IMR-90 (cell line): Measurements from ENCODE around the gene ARHGEF17.

Experiments
- BHLHE40 ChIP-seq: fragments of 150-350 bp; IDR thresholded peaks from 2 replicates; pipeline ENCODE4 v1.6.1; 2016; ENCODE audit warnings: mild to moderate bottlenecking, low read depth, low read length
- CEBPB ChIP-seq: IDR thresholded peaks from 2 replicates; pipeline ENCODE4 v1.6.1; 2012; ENCODE audit warnings: low read depth, low read length, improper control_type of control experiment
- CHD1 ChIP-seq: IDR thresholded peaks from 2 replicates; pipeline ENCODE4 v1.6.1; 2012; ENCODE audit warnings: low read depth, low read length, improper control_type of control experiment
- MAFK ChIP-seq: IDR thresholded peaks from 2 replicates; pipeline ENCODE4 v1.6.1; 2012; ENCODE audit warnings: low read depth, low read length, improper control_type of control experiment
- MXI1 ChIP-seq: IDR thresholded peaks from 2 replicates; pipeline ENCODE4 v1.6.1; 2012; ENCODE audit warnings: low read depth, mild to moderate bottlenecking, low read length, moderate library complexity, borderline replicate concordance
- NFE2L2 ChIP-seq: fragments of 150-350 bp; IDR thresholded peaks from 2 replicates; pipeline ENCODE4 v1.6.1; 2016; ENCODE audit warnings: low read depth, mild to moderate bottlenecking, low read length
- POLR2A ChIP-seq: IDR thresholded peaks from 2 replicates; pipeline ENCODE4 v1.6.1; 2012; ENCODE audit warnings: mild to moderate bottlenecking, low read depth, low read length
- RAD21 ChIP-seq: IDR thresholded peaks from 2 replicates; pipeline ENCODE4 v1.6.1; 2012; ENCODE audit warnings: low read length, improper control_type of control experiment
- RCOR1 ChIP-seq: IDR thresholded peaks from 2 replicates; pipeline ENCODE4 v1.6.1; 2012; ENCODE audit warnings: mild to moderate bottlenecking, low read length, improper control_type of control experiment; ENCODE audit not compliant: insufficient replicate concordance
- RFX5 ChIP-seq: IDR thresholded peaks from 2 replicates; pipeline ENCODE4 v1.8.0; 2012; ENCODE audit warnings: low read depth, mild to moderate bottlenecking, low read length, moderate library complexity
- TF ChIP-seq, protein P1 (sequence below): conservative IDR thresholded peaks from 2 replicates; pipeline ENCODE4 v1.5.1; 2012; ENCODE audit warnings: mild to moderate bottlenecking, low read depth, low read length, improper control_type of control experiment
- TF ChIP-seq, protein P2 (sequence below): fragments of 150-350 bp; IDR thresholded peaks from 2 replicates; pipeline ENCODE4 v1.6.1; 2017; ENCODE audit warnings: mild to moderate bottlenecking, antibody characterized with exemption, low read length, low read depth
- TF ChIP-seq, protein P3 (sequence below): fragments of 150-350 bp; IDR thresholded peaks from 2 replicates; pipeline ENCODE4 v1.6.1; 2016; ENCODE audit warnings: low read depth, mild to moderate bottlenecking, low read length, moderate library complexity, borderline replicate concordance

DNA sequence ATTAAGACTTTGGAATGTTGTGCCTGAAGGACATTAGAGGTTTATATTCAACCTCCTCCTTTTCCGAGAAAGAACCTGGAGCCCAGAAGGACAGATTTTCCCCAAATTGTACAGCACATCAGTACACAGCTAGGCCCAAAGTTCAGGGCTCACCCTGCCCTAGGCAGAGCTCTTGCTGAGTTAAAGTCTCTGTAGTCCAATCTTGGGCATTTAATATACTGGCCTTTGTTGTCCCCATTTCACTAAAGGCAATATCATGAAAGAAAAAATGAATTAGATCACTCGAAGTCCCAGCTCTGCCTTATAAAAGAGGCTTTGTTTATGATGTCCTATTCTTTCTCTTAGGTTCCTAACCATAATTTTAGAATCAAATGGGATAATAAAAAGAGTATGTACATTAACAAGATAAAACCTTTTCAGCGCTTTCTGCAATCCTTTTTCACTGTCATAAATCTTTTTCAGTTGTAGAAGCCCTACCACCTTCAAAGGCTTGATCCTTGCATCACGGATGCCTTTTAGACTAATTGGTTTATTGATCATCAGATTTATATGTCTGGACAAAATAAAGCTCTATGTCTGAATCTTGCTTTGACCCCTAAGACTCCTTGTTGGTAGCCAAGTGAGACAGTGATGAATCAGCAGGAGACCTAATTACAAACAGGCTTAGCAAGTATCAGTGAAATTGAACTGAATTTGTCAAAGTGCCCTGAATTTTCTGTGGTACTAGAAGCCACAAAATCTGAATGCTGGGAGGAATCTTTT is 108.0 kb downstream of the ARHGEF17 start:
- TF ChIP-seq, protein P1, sequence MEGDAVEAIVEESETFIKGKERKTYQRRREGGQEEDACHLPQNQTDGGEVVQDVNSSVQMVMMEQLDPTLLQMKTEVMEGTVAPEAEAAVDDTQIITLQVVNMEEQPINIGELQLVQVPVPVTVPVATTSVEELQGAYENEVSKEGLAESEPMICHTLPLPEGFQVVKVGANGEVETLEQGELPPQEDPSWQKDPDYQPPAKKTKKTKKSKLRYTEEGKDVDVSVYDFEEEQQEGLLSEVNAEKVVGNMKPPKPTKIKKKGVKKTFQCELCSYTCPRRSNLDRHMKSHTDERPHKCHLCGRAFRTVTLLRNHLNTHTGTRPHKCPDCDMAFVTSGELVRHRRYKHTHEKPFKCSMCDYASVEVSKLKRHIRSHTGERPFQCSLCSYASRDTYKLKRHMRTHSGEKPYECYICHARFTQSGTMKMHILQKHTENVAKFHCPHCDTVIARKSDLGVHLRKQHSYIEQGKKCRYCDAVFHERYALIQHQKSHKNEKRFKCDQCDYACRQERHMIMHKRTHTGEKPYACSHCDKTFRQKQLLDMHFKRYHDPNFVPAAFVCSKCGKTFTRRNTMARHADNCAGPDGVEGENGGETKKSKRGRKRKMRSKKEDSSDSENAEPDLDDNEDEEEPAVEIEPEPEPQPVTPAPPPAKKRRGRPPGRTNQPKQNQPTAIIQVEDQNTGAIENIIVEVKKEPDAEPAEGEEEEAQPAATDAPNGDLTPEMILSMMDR: no peak
- TF ChIP-seq POLR2A (no peak), MAFK (no peak), CHD1 (no peak), RCOR1 (no peak), RFX5 (no peak), NFE2L2 (no peak), RAD21 (no peak), CEBPB (no peak), MXI1 (no peak), BHLHE40 (no peak)
- TF ChIP-seq, protein P2, sequence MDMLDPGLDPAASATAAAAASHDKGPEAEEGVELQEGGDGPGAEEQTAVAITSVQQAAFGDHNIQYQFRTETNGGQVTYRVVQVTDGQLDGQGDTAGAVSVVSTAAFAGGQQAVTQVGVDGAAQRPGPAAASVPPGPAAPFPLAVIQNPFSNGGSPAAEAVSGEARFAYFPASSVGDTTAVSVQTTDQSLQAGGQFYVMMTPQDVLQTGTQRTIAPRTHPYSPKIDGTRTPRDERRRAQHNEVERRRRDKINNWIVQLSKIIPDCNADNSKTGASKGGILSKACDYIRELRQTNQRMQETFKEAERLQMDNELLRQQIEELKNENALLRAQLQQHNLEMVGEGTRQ: no peak
- TF ChIP-seq, protein P3, sequence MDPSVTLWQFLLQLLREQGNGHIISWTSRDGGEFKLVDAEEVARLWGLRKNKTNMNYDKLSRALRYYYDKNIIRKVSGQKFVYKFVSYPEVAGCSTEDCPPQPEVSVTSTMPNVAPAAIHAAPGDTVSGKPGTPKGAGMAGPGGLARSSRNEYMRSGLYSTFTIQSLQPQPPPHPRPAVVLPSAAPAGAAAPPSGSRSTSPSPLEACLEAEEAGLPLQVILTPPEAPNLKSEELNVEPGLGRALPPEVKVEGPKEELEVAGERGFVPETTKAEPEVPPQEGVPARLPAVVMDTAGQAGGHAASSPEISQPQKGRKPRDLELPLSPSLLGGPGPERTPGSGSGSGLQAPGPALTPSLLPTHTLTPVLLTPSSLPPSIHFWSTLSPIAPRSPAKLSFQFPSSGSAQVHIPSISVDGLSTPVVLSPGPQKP: no peak
